ENCODE data around the gene SAMD7.

The SAMD7 gene

DNA sequence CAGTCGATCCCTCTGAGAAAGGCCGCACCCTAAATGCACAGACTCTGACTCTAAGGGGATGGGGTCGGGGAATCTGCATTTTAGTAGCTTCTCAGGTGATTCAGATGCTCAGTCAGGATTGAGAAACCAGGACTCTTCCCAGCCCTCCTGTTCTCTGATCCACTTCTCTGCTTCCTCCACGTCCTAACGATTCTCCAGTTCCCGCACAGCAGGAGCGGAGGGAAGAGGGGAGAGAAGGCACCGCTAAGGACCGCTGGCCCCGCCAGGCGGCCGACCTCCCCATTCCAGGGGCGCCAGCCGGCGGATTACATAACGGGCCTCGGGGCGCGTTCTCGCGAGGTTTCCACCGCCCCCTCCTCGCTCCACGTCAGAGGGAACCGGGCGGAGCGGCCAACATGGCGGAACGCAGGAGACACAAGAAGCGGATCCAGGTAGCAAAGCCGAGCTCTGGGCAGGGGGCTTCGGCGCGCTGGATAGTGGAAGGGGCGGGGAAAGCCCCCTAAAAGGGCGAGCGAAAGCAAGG, 55.1 kb downstream of the SAMD7 start, which contains the start of gene SEC62:
Gene SEC62, plus strand, starts transcription at position 380 of the 523 bp plus-strand sequence. Its CDS starts 16 bp downstream, at position 396.
- DNase-seq (ENCODE audit: low read depth) = peak; percentile 91

DNA sequence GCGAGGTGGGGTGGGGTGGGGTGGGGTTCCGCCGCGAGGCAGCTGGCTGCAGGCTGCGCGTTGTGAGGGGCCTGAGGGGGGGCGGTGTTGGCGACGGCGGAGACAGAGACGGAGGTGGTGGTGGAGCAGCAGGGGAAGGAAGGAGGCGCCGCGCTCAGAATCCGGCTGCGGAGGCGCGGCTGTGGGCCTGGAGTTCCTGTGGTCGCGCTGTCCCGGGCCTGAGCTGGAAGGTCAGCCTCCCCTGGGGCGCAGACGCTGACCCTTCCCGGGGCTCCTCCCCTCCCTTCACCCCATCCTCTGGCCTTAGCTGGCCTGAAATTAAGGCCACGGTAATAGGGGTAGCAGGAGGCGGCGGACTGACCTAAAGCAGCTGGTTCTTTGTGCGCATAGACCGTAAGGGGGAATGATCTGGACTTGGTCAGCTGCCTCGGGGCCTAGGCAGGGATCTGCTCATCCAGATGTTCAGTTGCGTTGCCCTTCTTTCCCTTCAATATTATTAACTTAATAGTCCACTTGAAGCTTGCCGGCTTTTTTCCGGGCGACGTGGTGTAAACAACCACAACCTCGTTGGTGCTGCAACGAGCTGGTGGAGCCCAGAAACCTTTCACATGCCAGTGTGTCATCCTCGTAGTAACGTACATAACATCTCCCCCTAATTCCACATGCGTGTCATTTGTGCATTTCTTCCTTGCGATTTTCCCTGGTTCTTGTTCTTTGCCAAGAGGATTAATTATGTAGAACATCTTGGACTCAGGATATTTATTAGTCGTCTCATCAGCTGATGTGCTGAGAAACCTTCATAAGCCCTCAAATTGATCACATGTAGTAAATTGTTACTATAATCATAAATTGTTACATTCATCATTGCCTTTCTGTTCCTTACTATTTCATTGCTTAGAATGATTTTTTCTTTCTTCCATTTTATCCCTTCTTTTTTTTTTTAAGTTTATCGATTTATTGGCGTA, 55.9 kb downstream of the SAMD7 start:
- peak; percentile 14 for DNase-seq (ENCODE audit: low read depth)

DNA sequence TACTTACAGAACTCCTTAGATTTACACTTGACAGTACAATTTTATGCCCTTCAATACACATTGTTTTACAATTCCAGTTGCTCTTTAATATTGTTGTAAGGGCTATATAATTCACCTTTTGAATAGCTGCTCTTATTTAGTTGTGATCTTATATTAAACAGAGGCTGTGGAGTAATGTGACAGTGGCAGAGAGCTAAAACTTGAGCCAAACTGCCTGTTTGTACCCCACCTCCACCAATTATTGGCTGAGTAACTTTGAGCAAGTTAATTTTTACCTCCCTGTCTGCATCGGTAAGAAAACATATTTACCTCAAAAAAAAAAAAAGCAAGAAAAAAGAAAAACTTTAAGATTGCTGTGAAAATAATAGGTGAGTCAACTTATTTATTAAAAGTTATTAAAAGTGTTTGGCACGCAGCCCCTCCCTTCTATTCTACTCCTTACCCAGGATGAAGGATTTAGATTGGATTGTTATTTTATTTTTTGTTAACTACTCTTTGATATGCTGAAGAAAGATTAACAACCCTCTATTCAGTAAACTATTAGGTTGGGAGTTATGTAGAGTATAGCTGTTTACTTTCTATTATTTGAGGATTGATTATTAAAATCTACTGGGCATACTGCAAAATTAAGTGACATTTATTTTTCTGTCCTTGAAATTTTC, 57.0 kb downstream of the SAMD7 start:
- no peak for DNase-seq (ENCODE audit: low read depth)

DNA sequence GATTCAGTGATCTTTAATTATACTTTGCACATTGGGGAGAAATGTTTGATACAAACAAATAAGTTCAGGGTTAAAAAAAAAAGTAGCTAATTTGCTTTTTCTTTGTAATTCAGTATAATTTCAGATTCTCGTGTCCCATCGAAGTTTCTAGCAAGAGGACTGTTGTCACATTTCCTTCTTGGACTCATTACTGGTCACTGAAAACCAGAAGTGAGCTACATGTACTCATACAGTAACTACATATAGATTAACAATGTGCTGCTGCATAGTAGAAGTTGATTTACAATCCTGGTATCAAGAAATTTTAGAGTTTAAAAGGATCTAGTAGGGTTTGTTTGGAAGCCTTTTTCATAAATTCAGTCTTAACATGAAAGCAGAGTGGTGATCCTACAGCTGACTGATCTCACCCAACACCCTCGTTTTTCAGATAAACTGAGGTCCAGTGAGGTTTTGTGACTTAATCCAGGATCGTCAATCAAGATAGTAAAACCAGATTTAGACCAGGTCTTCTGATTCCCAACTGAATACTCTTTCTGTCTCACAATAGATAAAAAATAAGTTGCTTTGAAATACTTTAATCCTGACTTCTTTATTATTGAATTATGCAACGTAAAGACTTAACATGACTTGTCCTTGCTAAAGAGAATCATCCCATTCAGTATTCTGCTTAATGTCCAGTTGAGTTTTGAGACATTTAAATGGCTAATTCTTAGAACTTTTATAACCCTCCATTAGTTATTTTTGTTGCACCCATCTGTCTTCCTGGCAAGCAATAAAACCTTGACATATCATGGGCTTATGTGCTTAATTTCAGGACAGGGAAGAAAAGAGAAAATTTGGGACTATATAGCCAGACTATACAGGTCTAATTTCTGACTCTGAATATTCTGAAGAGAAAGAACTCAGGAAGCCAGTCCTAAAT, 58.1 kb downstream of the SAMD7 start:
- DNase-seq (ENCODE audit: low read depth) = no peak

DNA sequence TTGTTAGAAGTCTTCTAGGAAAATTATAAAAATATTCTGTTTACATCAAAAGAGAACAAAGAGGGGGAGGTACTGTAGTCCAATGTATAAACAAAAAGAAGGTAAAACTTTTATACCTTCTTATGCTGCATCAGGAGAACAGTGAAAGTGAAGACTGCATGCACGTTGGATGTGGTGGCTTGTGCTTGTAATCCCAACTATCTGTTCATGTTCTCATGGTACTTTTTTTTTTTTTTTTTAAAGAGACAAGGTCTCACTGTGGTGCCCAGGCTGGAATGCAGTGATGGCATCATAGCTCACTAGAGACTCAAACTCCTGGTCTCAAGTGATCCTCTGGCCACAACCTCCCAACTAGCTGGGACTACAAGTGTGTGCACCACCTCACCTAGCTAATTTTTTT, 59.5 kb downstream of the SAMD7 start:
- no peak for DNase-seq (ENCODE audit: low read depth)

DNA sequence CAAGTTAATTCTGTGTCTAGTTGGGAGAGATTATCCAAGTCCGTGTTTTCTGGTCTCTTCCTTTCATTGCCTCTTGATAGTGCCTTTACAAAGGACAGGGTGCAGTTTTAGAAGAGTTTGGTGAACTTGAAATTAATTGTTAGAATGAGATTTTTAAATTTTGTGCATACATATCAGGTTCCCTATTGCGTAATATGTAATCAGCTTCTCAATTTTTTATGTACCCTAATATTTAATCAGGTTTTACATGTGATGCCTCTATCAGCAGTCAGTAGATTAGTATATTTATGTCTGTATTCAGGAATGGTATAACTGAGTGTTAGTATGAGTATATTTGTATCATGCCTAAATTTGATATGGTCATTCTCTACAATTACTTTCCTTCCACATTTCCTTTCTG, 60.1 kb downstream of the SAMD7 start:
- no peak for DNase-seq (ENCODE audit: low read depth)

DNA sequence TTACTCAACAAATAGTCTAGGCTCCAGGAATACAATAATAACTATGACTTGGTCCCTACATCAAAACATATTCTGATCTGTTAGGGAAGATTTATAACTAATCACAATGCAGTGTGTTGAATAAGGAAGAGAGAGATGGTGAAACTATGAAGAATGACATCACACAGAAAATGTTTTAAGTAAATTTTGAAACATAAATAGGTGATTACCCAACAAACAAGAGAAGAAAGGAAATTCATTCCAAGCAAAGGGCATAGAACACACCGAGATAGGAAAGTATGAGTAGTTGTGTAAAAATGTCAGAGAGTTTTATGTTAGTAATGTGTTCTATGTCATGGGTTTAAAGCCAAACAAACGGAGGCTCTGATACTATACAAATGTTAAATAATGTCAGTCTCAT, 68.7 kb downstream of the SAMD7 start:
- DNase-seq (ENCODE audit: low read depth) = no peak

DNA sequence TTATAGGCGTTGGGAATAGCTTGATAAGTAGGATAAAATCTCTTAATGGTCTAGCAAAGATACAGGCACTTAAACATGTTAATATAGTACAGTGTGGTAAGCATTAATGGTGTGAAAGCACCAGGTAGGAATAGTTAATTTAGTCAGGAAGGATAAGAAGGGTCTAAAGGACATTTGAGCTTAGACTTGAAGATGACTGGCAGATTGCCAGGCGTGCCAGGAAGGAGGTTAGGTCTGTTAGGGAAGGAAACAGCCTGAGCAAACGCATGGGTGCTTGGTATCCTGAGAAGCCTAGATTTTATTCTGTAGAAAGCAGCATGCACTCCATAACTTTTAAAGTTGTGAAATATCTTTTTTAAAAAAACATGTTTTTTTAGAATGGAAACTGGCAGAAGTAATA, 72.9 kb downstream of the SAMD7 start:
- DNase-seq (ENCODE audit: low read depth) = no peak
